K562 (cell line): ENCODE measurements around the gene TMPO. TPM values are rescaled to one million over a fixed set of nuclear protein-coding genes. Genes with fewer than 3 reads are reported as not detected.
A peak's percentile ranks its signal among the peaks of the same experiment; 100 is the strongest.

ENCODE experiments used
- CHAMP1 ChIP-seq: fragments of 450-650 bp; IDR thresholded peaks from 2 replicates; pipeline ENCODE4 v1.6.1; 2016; ENCODE audit warnings: mild to moderate bottlenecking
- EGR1 ChIP-seq: fragments of 450-650 bp; conservative IDR thresholded peaks from 2 replicates; pipeline ENCODE4 v1.6.1; 2017; ENCODE audit warnings: mild to moderate bottlenecking
- HMBOX1 ChIP-seq: sonication (generic); IDR thresholded peaks from 2 replicates; pipeline ENCODE4 v1.6.1; 2016
- MYBL2 ChIP-seq, 2 experiments: fragments of 450-650 bp in 1 of 2; sonication (generic) in 1 of 2; formaldehyde crosslinking in 1 of 2; IDR thresholded peaks; 2 replicates each; pipeline versions ENCODE4 v1.6.1 to v1.8.1; 2017 to 2022; ENCODE audit warnings: borderline replicate concordance in 1 of 2, inconsistent platforms in 1 of 2, low read depth in 1 of 2, mild to moderate bottlenecking in 1 of 2, missing genetic modification reagents in 1 of 2, moderate library complexity in 1 of 2
- NONO ChIP-seq, 2 experiments: fragments of 200-400 bp in 1 of 2; fragments of 450-650 bp in 1 of 2; formaldehyde crosslinking in 1 of 2; IDR thresholded peaks; 2 replicates each; pipeline ENCODE4 v1.6.1; 2017; ENCODE audit warnings: low read depth in 2 of 2, mild to moderate bottlenecking in 2 of 2, moderate library complexity in 2 of 2, low read length in 1 of 2
- POLR2H ChIP-seq: IDR thresholded peaks from 2 replicates; pipeline ENCODE4 v1.6.1; 2016; ENCODE audit warnings: missing genetic modification characterization, low read depth, mild to moderate bottlenecking, control low read depth, missing compliant biosample characterization, moderate library complexity
- RBM34 ChIP-seq: fragments of 200-400 bp; formaldehyde crosslinking; IDR thresholded peaks from 2 replicates; pipeline ENCODE4 v1.6.1; 2018; ENCODE audit warnings: low read length, borderline replicate concordance; ENCODE audit not compliant: insufficient read depth
- RHOXF2B ChIP-seq: fragments of 250-450 bp; sonication (Bioruptor Pico); conservative IDR thresholded peaks from 2 replicates; pipeline ENCODE4 v1.5.1; 2021
- TAF7 ChIP-seq: fragments of 450-650 bp; IDR thresholded peaks from 2 replicates; pipeline ENCODE4 v1.6.1; 2016; ENCODE audit warnings: missing genetic modification characterization, missing compliant biosample characterization
- TCFL5 ChIP-seq: fragments of 250-450 bp; sonication (Bioruptor Pico); conservative IDR thresholded peaks from 2 replicates; pipeline ENCODE4 v1.6.1; 2021; ENCODE audit warnings: mild to moderate bottlenecking, moderate library complexity, matching md5 sums
- TFAM ChIP-seq: fragments of 250-450 bp; sonication (Bioruptor Pico); conservative IDR thresholded peaks from 2 replicates; pipeline ENCODE4 v1.5.0; 2021; ENCODE audit warnings: mild to moderate bottlenecking, moderate library complexity
- THRA ChIP-seq: fragments of 450-650 bp; IDR thresholded peaks from 2 replicates; pipeline ENCODE4 v1.6.1; 2017; ENCODE audit warnings: mild to moderate bottlenecking, moderate library complexity
- XRCC5 ChIP-seq: fragments of 200-400 bp; formaldehyde crosslinking; IDR thresholded peaks from 2 replicates; pipeline ENCODE4 v1.6.1; 2017; ENCODE audit warnings: low read depth, mild to moderate bottlenecking, low read length
- ZBTB33 ChIP-seq: sonication (generic); formaldehyde crosslinking; IDR thresholded peaks from 2 replicates; pipeline ENCODE4 v1.8.1; 2023; ENCODE audit warnings: mild to moderate bottlenecking, missing genetic modification reagents
- ZNF212 ChIP-seq: fragments of 450-650 bp; formaldehyde crosslinking; IDR thresholded peaks from 2 replicates; pipeline ENCODE4 v1.4.0; 2020; ENCODE audit warnings: mild to moderate bottlenecking
- ZNF274 ChIP-seq: IDR thresholded peaks from 2 replicates; pipeline ENCODE4 v1.6.1; 2011; ENCODE audit warnings: low read depth, mild to moderate bottlenecking, low read length, moderate library complexity, borderline replicate concordance
- ZNF3 ChIP-seq: fragments of 250-450 bp; sonication (Bioruptor Pico); IDR thresholded peaks from 2 replicates; pipeline ENCODE4 v1.5.0; 2021; ENCODE audit warnings: mild to moderate bottlenecking, moderate library complexity
- ZNF436 ChIP-seq: fragments of 250-450, 450-650 bp; sonication (Bioruptor Pico); formaldehyde crosslinking; IDR thresholded peaks from 2 replicates; pipeline ENCODE4 v1.7.0; 2020; ENCODE audit warnings: mild to moderate bottlenecking
- polyA plus RNA-seq, 8 experiments: library from polyadenylated mRNA; depleted of rRNA in 4 of 8; stranded (reverse) in 5 of 8; unstranded in 3 of 8; fragments of >200 nt; fragmentation: Nextera tagmentation in 2 of 8; fragmentation: Illumina TruSeq in 1 of 8; extraction: Ambion mirVana in 2 of 8; extraction: Trizol in 1 of 8; gene quantifications; 2 replicates each; pipeline versions ENCODE4 v1.2.1 to v1.2.3, GENCODE V29; 2011 to 2014; ENCODE audit warnings: inconsistent platforms in 1 of 8, missing spikeins in 1 of 8
- total RNA-seq, 7 experiments: library from RNA; depleted of rRNA in 6 of 7; stranded (reverse); fragments of >200 nt in 6 of 7; fragmentation: Illumina TruSeq in 2 of 7; extraction: Trizol in 2 of 7; gene quantifications; 2 replicates each; pipeline versions ENCODE4 v1.2.1 to v1.2.3, GENCODE V29; 2011 to 2021; ENCODE audit warnings: low replicate concordance in 1 of 7
- TF ChIP-seq, protein P1 (sequence below): sonication (generic); formaldehyde crosslinking; IDR thresholded peaks from 2 replicates; pipeline ENCODE4 v1.8.0; 2022; ENCODE audit warnings: missing genetic modification reagents, mild to moderate bottlenecking, moderate library complexity, borderline replicate concordance

TMPO gene
- total and polyA plus RNA-seq, 9 of the 15 experiments (the other 6 are each of a cell fraction or from before 2014, with no cell fraction given): 62.1 to 263 (median 182) TPM

- TF ChIP-seq, protein P1, sequence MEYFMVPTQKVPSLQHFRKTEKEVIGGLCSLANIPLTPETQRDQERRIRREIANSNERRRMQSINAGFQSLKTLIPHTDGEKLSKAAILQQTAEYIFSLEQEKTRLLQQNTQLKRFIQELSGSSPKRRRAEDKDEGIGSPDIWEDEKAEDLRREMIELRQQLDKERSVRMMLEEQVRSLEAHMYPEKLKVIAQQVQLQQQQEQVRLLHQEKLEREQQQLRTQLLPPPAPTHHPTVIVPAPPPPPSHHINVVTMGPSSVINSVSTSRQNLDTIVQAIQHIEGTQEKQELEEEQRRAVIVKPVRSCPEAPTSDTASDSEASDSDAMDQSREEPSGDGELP (CRISPR knock-in tag): peak; percentile 49; the same call in 1 of the 2 replicates
- TF ChIP-seq MYBL2 (IDR thresholded peaks at IDR 0.05; ENCODE audit: low read depth) (no peak), MYBL2 (CRISPR knock-in tag; IDR thresholded peaks at IDR 0.05; ENCODE audit: borderline replicate concordance) (no peak), ZNF212 (CRISPR knock-in tag) (no peak), ZNF274 (no peak), HMBOX1 (no peak), RBM34 (no peak), CHAMP1 (no peak), TAF7 (tag) (peak; percentile 85), NONO (IDR thresholded peaks at IDR 0.05; ENCODE audit: low read depth in 2 of 2, low read length in 1 of 2) (peak; percentile 38 to 88; a peak in 3 of 4 replicates), POLR2H (tag) (peak; percentile 95), ZBTB33 (CRISPR knock-in tag) (no peak), ZNF436 (no peak), RHOXF2B (CRISPR knock-in tag) (no peak), EGR1 (peak; percentile 69), XRCC5 (peak; percentile 17; the same call in 1 of the 2 replicates), ZNF3 (CRISPR knock-in tag) (no peak), THRA (no peak), TCFL5 (CRISPR knock-in tag) (no peak), TFAM (no peak)
Measured at GRCh38 chr12:98593351-98594049, 78.1 kb downstream of the TMPO start, which contains the start of gene SLC25A3 (continued).
